Heart left ventricle (tissue), 16 donors: Measurements from ENCODE around the gene SCAI. TPM values are rescaled to one million over a fixed set of nuclear protein-coding genes. Genes with fewer than 3 reads are reported as not detected.
"Not testable (repeated sequence)": the region's sequence is repeated elsewhere in the genome, so short reads cannot be mapped to it uniquely, and the experiment has no call there.

Source experiments
- ATAC-seq, 4 donors: fragments of 200-7000 bp; cut with Tn5 transposase; one replicate each; pipeline ENCODE4 v1.9.1; 2020 to 2022; ENCODE audit warnings: moderate library complexity in 4 of 4, mild to moderate bottlenecking in 3 of 4, moderate number of reproducible peaks in 1 of 4
- DNase-seq, 5 donors: peaks; one replicate each; pipeline ENCODE4 v3.0.0-alpha.2; 2020
- H3K27ac ChIP-seq, 12 donors: fragments of 200-600 bp; sonication (generic) in 4 of 12; one replicate each; pipeline versions ENCODE4 v1.5.0 to v1.8.0; 2016 to 2022; ENCODE audit warnings: mild to moderate bottlenecking in 2 of 12
- H3K27me3 ChIP-seq, 9 donors: fragments of 200-600 bp; sonication (generic) in 2 of 9; one replicate each; pipeline versions ENCODE4 v1.5.1 to v1.8.0; 2016 to 2022; ENCODE audit warnings: mild to moderate bottlenecking in 3 of 9
- H3K36me3 ChIP-seq, 9 donors: fragments of 200-600 bp; sonication (generic) in 2 of 9; one replicate each; pipeline versions ENCODE4 v1.5.0 to v1.8.0; 2018 to 2022; ENCODE audit warnings: mild to moderate bottlenecking in 2 of 9
- H3K4me1 ChIP-seq, 12 donors: fragments of 200-600 bp; sonication (generic) in 4 of 12; one replicate each; pipeline versions ENCODE4 v1.5.0 to v1.8.0; 2016 to 2022; ENCODE audit warnings: mild to moderate bottlenecking in 3 of 12
- H3K4me3 ChIP-seq, 12 donors: fragments of 200-600 bp; sonication (generic) in 4 of 12; one replicate each; pipeline versions ENCODE4 v1.5.0 to v1.8.0; 2017 to 2022; ENCODE audit warnings: mild to moderate bottlenecking in 9 of 12, moderate library complexity in 4 of 12
- H3K9me3 ChIP-seq, 12 donors: fragments of 200-600 bp; sonication (generic) in 4 of 12; one replicate each; pipeline versions ENCODE4 v1.5.0 to v1.8.0; 2016 to 2022; ENCODE audit warnings: mild to moderate bottlenecking in 1 of 12
- CTCF ChIP-seq, 12 donors: fragments of 200-600 bp; sonication (generic) in 4 of 12; IDR thresholded peaks; one replicate each; pipeline versions ENCODE4 v1.5.0 to v1.8.0; 2018 to 2022; ENCODE audit warnings: antibody characterized with exemption in 12 of 12, mild to moderate bottlenecking in 5 of 12
- POLR2A ChIP-seq, 2 donors: fragments of 450-650 bp; IDR thresholded peaks; one replicate each; pipeline ENCODE4 v1.6.1; 2017; ENCODE audit warnings: antibody characterized with exemption in 2 of 2, mild to moderate bottlenecking in 2 of 2, moderate library complexity in 2 of 2
- WGBS, 4 donors: extraction: QIAGEN DNeasy Blood & Tissue Kit in 2 of 4; methylation state at CpG; one replicate each; pipeline versions ENCODE4 v1.1.5 to v1.1.7; 2013 to 2018; 5-methylcytosine and 5-hydroxymethylcytosine counted together
- intact Hi-C, 10 donors: fragments of 100-400 bp; cut with DNase I; formaldehyde crosslinking; loops; one replicate each; pipeline versions ENCODE4 v1.11.1 to v1.14.2; 2022
- polyA plus RNA-seq, 2 donors: library from polyadenylated mRNA; stranded (reverse); fragments of 200-250 nt; gene quantifications; one replicate each; pipeline ENCODE4 v1.2.3, GENCODE V29; 2013
- total RNA-seq, 9 donors: library from RNA; depleted of rRNA in 2 of 9; stranded (reverse); fragments of >200 nt in 2 of 9; fragmentation: NEBNext Ultra II Directional in 3 of 9; extraction: Animal tissue kit (Norgen Biotek cat#: 25700) in 3 of 9; gene quantifications; one replicate each; pipeline versions ENCODE4 v1.1.0 to v1.2.4, GENCODE V29; 2016 to 2023
- donor health status: ischemic (EF 13 %, LVEDD 7.1; RV severe dilation, severe dysfunction).
- donor health status: healthy with polysubstance abuse.
- donor health status: DM: no; HTN: yes; CAD: no.
- donor health status: DM: no; HTN: no; CAD: no.
- donor health status: ischemic (EF 25% LVEDD 6.9; RV normal size, moderate dysfunction).
- donor health status: ischemic (EF 25% LVEDD 5.7; RV mildly dilated, moderate dysfunction).
- donor health status: healthy.
- donor health status: DM: yes; HTN: yes; CAD: no.
- donor health status: ischemic (EF 35%, LVEDD 5.7; RV mildly dilated, moderate dysfunction).
- donor health status: nonischemic (EF 11% LVEDD 7.7; RV severe dilation, severe dysfunction).
- donor health status: DM: yes; HTN: yes; CAD: no.
- donor health status: PGD.
- donor health status: ischemic (EF 29% LVEDD 5.4; RV normal size, mild dysfunction).
- donor health status: nonischemic (EF 23%, LVEDD 6.1; RV moderate dilation, normal function).

SCAI gene
- total and polyA plus RNA-seq, 11 donors: 1.4 to 5.3 (median 3.8) TPM

- peaks cover 0 to 8% (median 0%) of the 10 kb centered on the region in 12 donors for H3K4me1 ChIP-seq
- H3K27me3 ChIP-seq: no peaks in the 10 kb centered on the region
- DNase-seq (no peak), ATAC-seq (no peak)
- H3K36me3 ChIP-seq: no peaks in the 10 kb centered on the region
- 89 to 95% (median 94%) methylated on average over 2 of the region's 2 CpGs for WGBS, 4 donors
- no peak overlapping the region for H3K4me3 ChIP-seq
- TF ChIP-seq CTCF (IDR thresholded peaks at IDR 0.05) (no peak), POLR2A (IDR thresholded peaks at IDR 0.05) (no peak)
- no peak overlapping the region for H3K27ac ChIP-seq
- intact Hi-C loops: no loop called here
- H3K9me3 ChIP-seq: no peaks in the 10 kb centered on the region
These were observed 182.9 kb downstream of the SCAI start for GRCh38 chr9:124960409-124960752.

- H3K4me1 ChIP-seq, intact Hi-C loops, H3K9me3 ChIP-seq, H3K27me3 ChIP-seq, H3K27ac ChIP-seq, H3K4me3 ChIP-seq, ATAC-seq, DNase-seq, H3K36me3 ChIP-seq: not testable (repeated sequence)
- WGBS, 4 donors: 96 to 98% (median 97%) methylated on average over 9 of the region's 9 CpGs
These were observed 183.5 kb downstream of the SCAI start for GRCh38 chr9:124959671-124960408.

GRCh38 chr9:124954255-124954654 is 189.1 kb downstream of the SCAI start:
- ATAC-seq (no peak), DNase-seq (no peak)
- H3K27me3 ChIP-seq: no peaks in the 10 kb centered on the region
- H3K4me1 ChIP-seq: no peaks in the 10 kb centered on the region
- intact Hi-C loops: no loop called here
- H3K27ac ChIP-seq: no peak overlapping the region
- H3K36me3 ChIP-seq: peaks cover 0 to 10% (median 0%) of the 10 kb centered on the region in 9 donors
- H3K9me3 ChIP-seq: no peaks in the 10 kb centered on the region
- WGBS, 4 donors: 78 to 92% (median 85%) methylated on average over 1 of the region's 1 CpG
- no peak for TF ChIP-seq POLR2A (IDR thresholded peaks at IDR 0.05)
- no peak overlapping the region for H3K4me3 ChIP-seq

DNA sequence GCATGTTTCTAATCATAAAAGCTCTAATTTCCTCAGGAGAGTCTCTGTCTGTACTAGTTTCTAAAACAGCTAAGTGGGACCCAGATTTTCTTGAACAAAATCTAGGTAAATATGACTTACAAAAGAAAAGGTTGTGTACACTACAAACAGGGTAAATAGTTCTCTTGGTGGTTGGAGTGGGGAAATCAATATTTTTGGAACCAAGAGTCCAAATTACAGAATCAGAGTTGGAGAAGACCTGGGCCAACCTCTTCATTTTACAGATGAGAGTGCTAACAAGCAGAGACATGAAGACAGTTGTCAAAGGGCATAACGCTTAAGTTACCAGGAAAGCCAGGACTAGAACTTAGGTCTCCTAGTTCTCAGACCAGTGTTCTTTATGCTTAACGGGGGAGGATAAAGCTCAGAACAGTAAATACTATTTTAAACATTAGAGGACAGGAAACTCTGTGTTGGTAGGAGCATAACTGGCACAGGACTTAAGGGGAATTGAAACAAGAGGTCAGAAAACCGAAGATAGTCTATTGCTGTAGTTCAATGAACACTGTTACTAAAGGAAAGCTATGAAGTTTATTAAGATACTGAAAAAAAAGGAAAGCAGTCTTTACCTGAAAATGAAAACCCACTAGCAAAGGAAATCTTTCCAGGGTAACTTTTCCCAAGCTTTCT is 193.1 kb downstream of the SCAI start:
- H3K4me1 ChIP-seq: no peaks in the 10 kb centered on the region
- TF ChIP-seq CTCF (IDR thresholded peaks at IDR 0.05): no peak
- no peak for TF ChIP-seq POLR2A (IDR thresholded peaks at IDR 0.05)
- H3K36me3 ChIP-seq: peaks cover 0 to 10% (median 0%) of the 10 kb centered on the region in 9 donors
- intact Hi-C loops: no loop called here
- H3K27ac ChIP-seq: no peak overlapping the region
- H3K9me3 ChIP-seq: no peaks in the 10 kb centered on the region
- no peak overlapping the region for H3K4me3 ChIP-seq
- DNase-seq (no peak), ATAC-seq (no peak)
- H3K27me3 ChIP-seq: no peaks in the 10 kb centered on the region
- WGBS, 4 donors: 83 to 88% (median 86%) methylated on average over 3 of the region's 3 CpGs

GRCh38 chr9:124949387-124949786 is 193.9 kb downstream of the SCAI start:
- H3K4me3 ChIP-seq: no peak overlapping the region
- no peaks in the 10 kb centered on the region for H3K9me3 ChIP-seq
- DNase-seq: no peak
- H3K27ac ChIP-seq: no peak overlapping the region
- intact Hi-C loops: loop anchor here in 2 of 10 donors (5.0 to 10.0 kb wide), 2 partner anchors 193 to 195 kb away; partner anchors contain the start of gene SCAI (in 2 of the 2)
- peaks cover 0 to 10% (median 0%) of the 10 kb centered on the region in 9 donors for H3K36me3 ChIP-seq
- H3K27me3 ChIP-seq: no peaks in the 10 kb centered on the region
- no peaks in the 10 kb centered on the region for H3K4me1 ChIP-seq
- TF ChIP-seq POLR2A (IDR thresholded peaks at IDR 0.05): no peak
- no peak for TF ChIP-seq CTCF (IDR thresholded peaks at IDR 0.05)
- ATAC-seq: no peak
- WGBS, 4 donors: 90 to 95% (median 93%) methylated on average over 2 of the region's 2 CpGs
